Central memory CD8-positive, alpha-beta T cell (primary cell): Measurements from ENCODE around the gene PACS2.
A peak's percentile ranks its signal among the peaks of the same experiment; 100 is the strongest.

Source experiments
- ATAC-seq: fragments of 150-1000 bp; cut with Tn5 transposase; replicated peaks from 2 replicates; pipeline ENCODE4 v1.10.0; 2022; ENCODE audit warnings: mild to moderate bottlenecking, moderate FRiP score, moderate number of reproducible peaks; ENCODE audit not compliant: poor library complexity, severe bottlenecking; ENCODE audit errors: extremely low read depth
- DNase-seq, 2 donors: peaks; one replicate each; pipeline ENCODE4 v3.0.0; 2021; ENCODE audit warnings: low spot score in 2 of 2
- H3K27ac Mint-ChIP-seq: one replicate; pipeline ENCODE4 v1.8.0; 2022; ENCODE audit warnings: low read depth, mild to moderate bottlenecking, moderate library complexity, mixed read lengths
- H3K27me3 Mint-ChIP-seq: one replicate; pipeline ENCODE4 v1.8.0; 2022; ENCODE audit warnings: mixed read lengths
- H3K36me3 Mint-ChIP-seq: one replicate; pipeline ENCODE4 v1.8.0; 2022; ENCODE audit warnings: mild to moderate bottlenecking, moderate library complexity, mixed read lengths; ENCODE audit not compliant: insufficient read depth
- H3K4me1 Mint-ChIP-seq: one replicate; pipeline ENCODE4 v1.8.0; 2022; ENCODE audit warnings: mixed read lengths
- H3K4me3 Mint-ChIP-seq: one replicate; pipeline ENCODE4 v1.8.0; 2022; ENCODE audit warnings: mild to moderate bottlenecking, moderate library complexity, mixed read lengths
- H3K9me3 Mint-ChIP-seq: one replicate; pipeline ENCODE4 v1.8.0; 2022; ENCODE audit warnings: mixed read lengths

Gene PACS2

GRCh38 chr14:105368032-105368417 lies 53.5 kb downstream of the PACS2 start:
- no peaks in the 10 kb centered on the region for H3K27me3 Mint-ChIP-seq
- peaks cover 2% of the 10 kb centered on the region for H3K36me3 Mint-ChIP-seq
- DNase-seq (no peak), ATAC-seq (no peak)
- H3K27ac Mint-ChIP-seq: no peak overlapping the region
- peaks cover 14% of the 10 kb centered on the region for H3K4me1 Mint-ChIP-seq
- no peak overlapping the region for H3K4me3 Mint-ChIP-seq
- H3K9me3 Mint-ChIP-seq: no peaks in the 10 kb centered on the region

GRCh38 chr14:105368426-105368825 lies 53.9 kb downstream of the PACS2 start:
- Mint-ChIP-seq H3K9me3 (no peaks in the 10 kb centered on the region), H3K36me3 (peaks cover 2% of the 10 kb centered on the region), H3K4me3 (no peak overlapping the region), H3K4me1 (peaks cover 13% of the 10 kb centered on the region), H3K27me3 (no peaks in the 10 kb centered on the region), H3K27ac (no peak overlapping the region)
- no peak for ATAC-seq
- no peak for DNase-seq

- ATAC-seq: no peak
- H3K9me3 Mint-ChIP-seq: no peaks in the 10 kb centered on the region
- no peak for DNase-seq
- H3K36me3 Mint-ChIP-seq: no peaks in the 10 kb centered on the region
- H3K4me3 Mint-ChIP-seq: no peak overlapping the region
- H3K27ac Mint-ChIP-seq: no peak overlapping the region
- H3K4me1 Mint-ChIP-seq: peaks cover 6% of the 10 kb centered on the region
- H3K27me3 Mint-ChIP-seq: no peaks in the 10 kb centered on the region
Observed at GRCh38 chr14:105368910-105369652, 54.5 kb downstream of the PACS2 start.

GRCh38 chr14:105369653-105370040 lies 55.1 kb downstream of the PACS2 start:
- Mint-ChIP-seq H3K36me3 (no peaks in the 10 kb centered on the region), H3K27ac (no peak overlapping the region), H3K27me3 (no peaks in the 10 kb centered on the region), H3K4me1 (peaks cover 5% of the 10 kb centered on the region), H3K9me3 (no peaks in the 10 kb centered on the region), H3K4me3 (no peak overlapping the region)
- DNase-seq: no peak
- ATAC-seq: no peak

GRCh38 chr14:105374389-105374788 lies 59.8 kb downstream of the PACS2 start:
- DNase-seq (no peak), ATAC-seq (no peak)
- peaks cover 14% of the 10 kb centered on the region for H3K4me1 Mint-ChIP-seq
- H3K27me3 Mint-ChIP-seq: no peaks in the 10 kb centered on the region
- H3K9me3 Mint-ChIP-seq: no peaks in the 10 kb centered on the region
- no peak overlapping the region for H3K4me3 Mint-ChIP-seq
- H3K27ac Mint-ChIP-seq: no peak overlapping the region
- no peaks in the 10 kb centered on the region for H3K36me3 Mint-ChIP-seq

- DNase-seq: no peak
Observed at GRCh38 chr14:105375635-105376057, 61.1 kb downstream of the PACS2 start.

GRCh38 chr14:105376521-105377440 lies 62.2 kb downstream of the PACS2 start:
- H3K36me3 Mint-ChIP-seq: no peaks in the 10 kb centered on the region
- no peaks in the 10 kb centered on the region for H3K9me3 Mint-ChIP-seq
- no peak for DNase-seq
- H3K27me3 Mint-ChIP-seq: no peaks in the 10 kb centered on the region
- H3K27ac Mint-ChIP-seq: peak overlapping the region; percentile 61
- ATAC-seq: no peak
- peaks cover 8% of the 10 kb centered on the region for H3K4me1 Mint-ChIP-seq
- H3K4me3 Mint-ChIP-seq: no peak overlapping the region

More at GRCh38 chr14:105375635-105376057, 61.1 kb downstream of the PACS2 start:
- H3K36me3 Mint-ChIP-seq: no peaks in the 10 kb centered on the region
- peak; percentile 63 for ATAC-seq
- peak overlapping the region; percentile 25 for H3K4me3 Mint-ChIP-seq
- peak overlapping the region; percentile 61 for H3K27ac Mint-ChIP-seq
- no peaks in the 10 kb centered on the region for H3K27me3 Mint-ChIP-seq
- H3K9me3 Mint-ChIP-seq: no peaks in the 10 kb centered on the region
- H3K4me1 Mint-ChIP-seq: peaks cover 13% of the 10 kb centered on the region

- Mint-ChIP-seq H3K4me3 (no peak overlapping the region), H3K4me1 (peaks cover 8% of the 10 kb centered on the region), H3K27ac (no peak overlapping the region), H3K27me3 (no peaks in the 10 kb centered on the region), H3K9me3 (no peaks in the 10 kb centered on the region), H3K36me3 (no peaks in the 10 kb centered on the region)
- ATAC-seq (no peak), DNase-seq (no peak)
Observed at GRCh38 chr14:105377555-105378182, 63.1 kb downstream of the PACS2 start.

GRCh38 chr14:105378199-105378598 lies 63.7 kb downstream of the PACS2 start:
- H3K36me3 Mint-ChIP-seq: no peaks in the 10 kb centered on the region
- H3K27me3 Mint-ChIP-seq: no peaks in the 10 kb centered on the region
- no peak overlapping the region for H3K4me3 Mint-ChIP-seq
- H3K27ac Mint-ChIP-seq: no peak overlapping the region
- DNase-seq (no peak), ATAC-seq (no peak)
- H3K4me1 Mint-ChIP-seq: peaks cover 8% of the 10 kb centered on the region
- no peaks in the 10 kb centered on the region for H3K9me3 Mint-ChIP-seq

- Mint-ChIP-seq H3K27ac (no peak overlapping the region), H3K9me3 (no peaks in the 10 kb centered on the region), H3K4me3 (no peak overlapping the region), H3K27me3 (no peaks in the 10 kb centered on the region), H3K4me1 (peaks cover 8% of the 10 kb centered on the region), H3K36me3 (no peaks in the 10 kb centered on the region)
- ATAC-seq (no peak), DNase-seq (no peak)
Observed at GRCh38 chr14:105378873-105379685, 64.5 kb downstream of the PACS2 start.

GRCh38 chr14:105379946-105380345 lies 65.4 kb downstream of the PACS2 start:
- Mint-ChIP-seq H3K36me3 (no peaks in the 10 kb centered on the region), H3K9me3 (no peaks in the 10 kb centered on the region), H3K4me1 (peaks cover 8% of the 10 kb centered on the region), H3K27ac (no peak overlapping the region), H3K4me3 (no peak overlapping the region), H3K27me3 (no peaks in the 10 kb centered on the region)
- DNase-seq (no peak), ATAC-seq (no peak)

GRCh38 chr14:105380756-105381155 lies 66.2 kb downstream of the PACS2 start:
- H3K36me3 Mint-ChIP-seq: no peaks in the 10 kb centered on the region
- H3K27ac Mint-ChIP-seq: no peak overlapping the region
- DNase-seq (no peak), ATAC-seq (no peak)
- H3K4me3 Mint-ChIP-seq: no peak overlapping the region
- H3K27me3 Mint-ChIP-seq: no peaks in the 10 kb centered on the region
- H3K4me1 Mint-ChIP-seq: peaks cover 4% of the 10 kb centered on the region
- no peaks in the 10 kb centered on the region for H3K9me3 Mint-ChIP-seq
